ENCODE data around the gene SYT7. TPM values are rescaled to one million over a fixed set of nuclear protein-coding genes. Genes with fewer than 3 reads are reported as not detected.

The SYT7 gene
- total and polyA plus RNA-seq, 7 experiments from 2014 or later, result 0.08 to 0.44 TPM; not detected in 5

DNA sequence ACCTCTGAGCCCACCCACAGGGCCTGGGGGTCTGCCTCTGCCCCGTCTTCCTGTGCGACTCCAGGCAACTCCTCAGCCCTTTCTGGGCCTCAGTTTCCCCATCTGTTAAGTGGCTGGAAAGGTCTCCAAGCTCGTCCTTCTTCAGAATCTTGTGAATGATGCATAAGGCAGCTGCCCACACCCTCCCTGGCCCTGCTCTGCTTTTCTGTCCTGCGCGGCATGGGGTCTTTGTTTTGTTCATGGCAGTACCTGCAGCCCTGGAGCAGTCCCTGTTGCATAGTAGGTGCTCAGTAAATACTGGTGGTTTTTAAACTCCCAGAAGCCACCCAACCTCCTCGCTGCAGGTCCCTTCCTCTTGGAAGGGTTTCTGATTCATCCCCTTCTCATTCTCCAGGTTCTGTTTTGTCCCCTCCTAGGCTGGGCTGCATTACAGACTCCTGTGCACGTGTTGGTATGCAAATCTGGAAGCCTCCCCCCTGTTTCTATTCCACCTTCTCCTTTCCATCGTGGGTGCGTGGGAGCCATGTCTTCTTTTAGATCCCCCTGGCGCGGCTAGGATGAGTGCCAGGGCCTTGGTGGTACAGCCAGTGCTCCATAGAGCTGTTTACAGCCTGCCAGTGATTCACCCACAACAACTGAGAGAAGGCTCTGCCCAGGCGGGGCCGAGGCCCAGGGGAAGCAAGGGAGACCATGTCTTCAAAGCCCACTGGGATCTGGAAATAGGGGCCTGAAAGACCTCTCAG is 19.3 kb upstream of the SYT7 start:
- H3K9me3 ChIP-seq (ENCODE audit: control insufficient read depth in 2 of 3, low read length in 3 of 3), result no peaks in the 10 kb centered on the region
- H3K4me3 Mint-ChIP-seq, result no peak overlapping the region
- intact Hi-C loops (cut with micrococcal nuclease), result no loop called here
- H3K4me1 ChIP-seq (ENCODE audit: control insufficient read depth in 2 of 2, insufficient read depth in 2 of 2, low read length in 2 of 2), result no peaks in the 10 kb centered on the region
- DNase-seq, result no peak
- H3K4me1 Mint-ChIP-seq, result peaks cover 0 to 3% (median 0%) of the 10 kb centered on the region in 7 donors
- no peaks in the 10 kb centered on the region for H3K36me3 ChIP-seq (ENCODE audit: control insufficient read depth in 2 of 3, insufficient read depth in 3 of 3, low read length in 3 of 3)
- H3K27ac Mint-ChIP-seq, result no peak overlapping the region
- H3K4me3 ChIP-seq (ENCODE audit: low read length), result no peak overlapping the region
- POLR2A ChIA-PET, result no interaction called here
- peaks cover 8 to 42% (median 16%) of the 10 kb centered on the region in 5 donors for H3K27me3 Mint-ChIP-seq
- CTCF ChIA-PET, result interaction anchor here (0.6 kb wide), 1 partner anchor 9 kb away, joined by 3 read pairs; no protein-coding TSS in a partner anchor
- ATAC-seq, result no peak
- no peaks in the 10 kb centered on the region for H3K36me3 Mint-ChIP-seq
- H3K27me3 ChIP-seq (ENCODE audit: control insufficient read depth in 2 of 2, insufficient read depth in 2 of 2, low read length in 2 of 2), result no peaks in the 10 kb centered on the region
- H3K9me3 Mint-ChIP-seq, result peaks cover 0 to 2% (median 0%) of the 10 kb centered on the region in 11 donors
- no peak overlapping the region for H3K27ac ChIP-seq (ENCODE audit: low read depth, low read length)

GRCh38 chr11:61598886-61599868 is 18.3 kb upstream of the SYT7 start:
- Mint-ChIP-seq H3K27me3 (peaks cover 8 to 42% (median 16%) of the 10 kb centered on the region in 5 donors), H3K4me1 (peaks cover 0 to 3% (median 0%) of the 10 kb centered on the region in 7 donors), H3K4me3 (no peak overlapping the region), H3K36me3 (no peaks in the 10 kb centered on the region), H3K9me3 (peaks cover 0 to 2% (median 0%) of the 10 kb centered on the region in 11 donors), H3K27ac (no peak overlapping the region)
- Histone ChIP-seq H3K27me3 (ENCODE audit: control insufficient read depth in 2 of 2, insufficient read depth in 2 of 2, low read length in 2 of 2) (no peaks in the 10 kb centered on the region), H3K27ac (ENCODE audit: low read depth, low read length) (no peak overlapping the region), H3K4me1 (ENCODE audit: control insufficient read depth in 2 of 2, insufficient read depth in 2 of 2, low read length in 2 of 2) (no peaks in the 10 kb centered on the region), H3K9me3 (ENCODE audit: control insufficient read depth in 2 of 3, low read length in 3 of 3) (no peaks in the 10 kb centered on the region), H3K4me3 (ENCODE audit: low read length) (no peak overlapping the region), H3K36me3 (ENCODE audit: control insufficient read depth in 2 of 3, insufficient read depth in 3 of 3, low read length in 3 of 3) (no peaks in the 10 kb centered on the region)
- ATAC-seq (no peak), DNase-seq (no peak)
- intact Hi-C loops (cut with micrococcal nuclease), result no loop called here
- ChIA-PET CTCF (interaction anchor here (0.6 kb wide), 1 partner anchor 10 kb away, joined by 3 read pairs; no protein-coding TSS in a partner anchor), POLR2A (no interaction called here)

GRCh38 chr11:61598374-61598773 is 17.5 kb upstream of the SYT7 start:
- Histone ChIP-seq H3K36me3 (ENCODE audit: control insufficient read depth in 2 of 3, insufficient read depth in 3 of 3, low read length in 3 of 3) (no peaks in the 10 kb centered on the region), H3K4me1 (ENCODE audit: control insufficient read depth in 2 of 2, insufficient read depth in 2 of 2, low read length in 2 of 2) (no peaks in the 10 kb centered on the region), H3K4me3 (ENCODE audit: low read length) (no peak overlapping the region), H3K27ac (ENCODE audit: low read depth, low read length) (no peak overlapping the region), H3K9me3 (ENCODE audit: control insufficient read depth in 2 of 3, low read length in 3 of 3) (no peaks in the 10 kb centered on the region), H3K27me3 (ENCODE audit: control insufficient read depth in 2 of 2, insufficient read depth in 2 of 2, low read length in 2 of 2) (no peaks in the 10 kb centered on the region)
- peaks cover 0 to 2% (median 0%) of the 10 kb centered on the region in 11 donors for H3K9me3 Mint-ChIP-seq
- ATAC-seq, result no peak
- no peak overlapping the region for H3K27ac Mint-ChIP-seq
- H3K27me3 Mint-ChIP-seq, result peaks cover 8 to 45% (median 16%) of the 10 kb centered on the region in 5 donors
- intact Hi-C loops (cut with micrococcal nuclease), result no loop called here
- H3K36me3 Mint-ChIP-seq, result no peaks in the 10 kb centered on the region
- CTCF ChIA-PET, result no interaction called here
- POLR2A ChIA-PET, result no interaction called here
- peaks cover 0 to 3% (median 0%) of the 10 kb centered on the region in 7 donors for H3K4me1 Mint-ChIP-seq
- no peak overlapping the region for H3K4me3 Mint-ChIP-seq
- DNase-seq, result no peak

DNA sequence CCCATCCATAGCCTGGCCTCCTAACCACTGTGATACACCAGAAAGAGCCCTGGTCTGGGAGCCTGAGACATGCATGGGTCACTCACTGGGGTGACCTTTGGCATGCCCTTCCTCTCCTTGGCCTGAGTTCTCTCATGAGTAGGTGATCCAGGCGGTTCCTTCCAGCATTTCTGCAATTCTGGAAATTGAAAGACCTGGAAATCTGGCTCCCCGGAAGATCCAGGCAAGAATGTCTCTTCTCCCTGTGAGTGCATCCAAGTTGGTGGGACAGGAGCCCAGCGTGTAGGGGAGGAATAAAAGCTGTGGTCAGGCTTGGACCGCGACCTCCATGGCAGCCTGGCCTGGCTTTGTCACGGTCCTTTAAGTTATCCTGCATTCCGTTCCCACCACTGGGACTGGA is 16.1 kb upstream of the SYT7 start:
- H3K27ac Mint-ChIP-seq, result no peak overlapping the region
- Histone ChIP-seq H3K27ac (ENCODE audit: low read depth, low read length) (no peak overlapping the region), H3K4me1 (ENCODE audit: control insufficient read depth in 2 of 2, insufficient read depth in 2 of 2, low read length in 2 of 2) (no peaks in the 10 kb centered on the region), H3K4me3 (ENCODE audit: low read length) (no peak overlapping the region), H3K36me3 (ENCODE audit: control insufficient read depth in 2 of 3, insufficient read depth in 3 of 3, low read length in 3 of 3) (no peaks in the 10 kb centered on the region), H3K27me3 (ENCODE audit: control insufficient read depth in 2 of 2, insufficient read depth in 2 of 2, low read length in 2 of 2) (no peaks in the 10 kb centered on the region), H3K9me3 (ENCODE audit: control insufficient read depth in 2 of 3, low read length in 3 of 3) (no peaks in the 10 kb centered on the region)
- intact Hi-C loops (cut with micrococcal nuclease), result no loop called here
- ChIA-PET POLR2A (no interaction called here), CTCF (no interaction called here)
- no peak for DNase-seq
- H3K4me1 Mint-ChIP-seq, result peaks cover 0 to 3% (median 0%) of the 10 kb centered on the region in 7 donors
- no peaks in the 10 kb centered on the region for H3K36me3 Mint-ChIP-seq
- H3K9me3 Mint-ChIP-seq, result peaks cover 0 to 2% (median 0%) of the 10 kb centered on the region in 11 donors
- no peak overlapping the region for H3K4me3 Mint-ChIP-seq
- peaks cover 11 to 53% (median 20%) of the 10 kb centered on the region in 5 donors for H3K27me3 Mint-ChIP-seq
- no peak for ATAC-seq

DNA sequence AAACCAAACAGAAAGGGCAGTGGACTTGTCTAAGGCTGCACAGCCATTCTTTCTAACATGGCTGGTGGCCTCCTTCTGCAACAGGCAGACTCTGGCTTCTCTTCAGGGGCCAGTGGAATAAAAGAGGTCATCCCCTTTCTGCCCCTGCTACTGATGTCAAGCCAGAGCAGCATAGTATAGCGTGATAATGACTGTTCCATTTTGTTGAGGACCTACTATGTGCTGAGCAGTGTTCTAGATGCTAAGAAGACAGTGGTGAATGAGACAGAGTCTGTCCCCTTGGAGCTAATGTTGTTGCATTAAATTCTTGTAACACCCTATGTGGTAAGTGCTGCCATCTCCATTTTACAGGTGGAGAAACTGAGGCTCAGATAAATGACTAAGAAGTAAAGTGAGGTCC is 15.7 kb upstream of the SYT7 start:
- ATAC-seq, result no peak
- Histone ChIP-seq H3K4me3 (ENCODE audit: low read length) (no peak overlapping the region), H3K4me1 (ENCODE audit: control insufficient read depth in 2 of 2, insufficient read depth in 2 of 2, low read length in 2 of 2) (no peaks in the 10 kb centered on the region), H3K36me3 (ENCODE audit: control insufficient read depth in 2 of 3, insufficient read depth in 3 of 3, low read length in 3 of 3) (no peaks in the 10 kb centered on the region), H3K9me3 (ENCODE audit: control insufficient read depth in 2 of 3, low read length in 3 of 3) (no peaks in the 10 kb centered on the region), H3K27me3 (ENCODE audit: control insufficient read depth in 2 of 2, insufficient read depth in 2 of 2, low read length in 2 of 2) (no peaks in the 10 kb centered on the region), H3K27ac (ENCODE audit: low read depth, low read length) (no peak overlapping the region)
- ChIA-PET CTCF (no interaction called here), POLR2A (no interaction called here)
- Mint-ChIP-seq H3K4me1 (peaks cover 0 to 3% (median 0%) of the 10 kb centered on the region in 7 donors), H3K27ac (no peak overlapping the region), H3K9me3 (peaks cover 0 to 2% (median 0%) of the 10 kb centered on the region in 11 donors), H3K36me3 (no peaks in the 10 kb centered on the region), H3K4me3 (no peak overlapping the region), H3K27me3 (peaks cover 15 to 54% (median 24%) of the 10 kb centered on the region in 5 donors)
- intact Hi-C loops (cut with micrococcal nuclease), result no loop called here
- DNase-seq, result no peak

DNA sequence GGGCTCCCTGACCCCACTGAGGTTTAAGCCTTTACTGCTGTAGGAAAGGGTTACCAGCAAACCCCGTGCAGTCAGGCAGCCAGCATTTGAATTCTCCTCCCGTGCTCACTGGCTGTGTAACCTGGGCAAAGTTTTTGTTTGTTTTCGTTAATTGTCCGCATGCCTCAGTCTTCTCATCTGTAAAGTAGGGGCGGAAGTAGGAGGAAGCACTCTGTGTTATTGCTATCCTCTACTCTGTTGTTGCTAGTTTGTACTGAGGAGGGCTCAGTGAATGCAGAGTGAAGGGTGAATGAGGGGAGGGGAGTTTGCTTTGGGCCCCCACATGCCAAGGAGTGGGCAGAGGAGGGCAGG is 14.0 kb upstream of the SYT7 start:
- POLR2A ChIA-PET, result interaction anchor here (0.6 kb wide), 1 partner anchor 11 kb away, joined by 3 read pairs; no protein-coding TSS in a partner anchor
- H3K27me3 Mint-ChIP-seq, result peaks cover 21 to 51% (median 25%) of the 10 kb centered on the region in 5 donors
- no peaks in the 10 kb centered on the region for H3K36me3 Mint-ChIP-seq
- H3K27me3 ChIP-seq (ENCODE audit: control insufficient read depth in 2 of 2, insufficient read depth in 2 of 2, low read length in 2 of 2), result no peaks in the 10 kb centered on the region
- no peak for ATAC-seq
- H3K36me3 ChIP-seq (ENCODE audit: control insufficient read depth in 2 of 3, insufficient read depth in 3 of 3, low read length in 3 of 3), result no peaks in the 10 kb centered on the region
- intact Hi-C loops (cut with micrococcal nuclease), result no loop called here
- H3K4me1 Mint-ChIP-seq, result peaks cover 0 to 1% (median 0%) of the 10 kb centered on the region in 7 donors
- no peaks in the 10 kb centered on the region for H3K4me1 ChIP-seq (ENCODE audit: control insufficient read depth in 2 of 2, insufficient read depth in 2 of 2, low read length in 2 of 2)
- no peaks in the 10 kb centered on the region for H3K9me3 ChIP-seq (ENCODE audit: control insufficient read depth in 2 of 3, low read length in 3 of 3)
- H3K27ac Mint-ChIP-seq, result no peak overlapping the region
- no peak overlapping the region for H3K4me3 ChIP-seq (ENCODE audit: low read length)
- H3K27ac ChIP-seq (ENCODE audit: low read depth, low read length), result no peak overlapping the region
- CTCF ChIA-PET, result no interaction called here
- DNase-seq, result no peak
- no peak overlapping the region for H3K4me3 Mint-ChIP-seq
- peaks cover 0 to 2% (median 0%) of the 10 kb centered on the region in 11 donors for H3K9me3 Mint-ChIP-seq
